ENCODE data around the gene SBF2. TPM values are rescaled to one million over a fixed set of nuclear protein-coding genes. Genes with fewer than 3 reads are reported as not detected.
"Not testable (repeated sequence)": the region's sequence is repeated elsewhere in the genome, so short reads cannot be mapped to it uniquely, and the experiment has no call there.

SBF2 gene
- total and polyA plus RNA-seq, 2 donors (not counting 3 experiments of a cell fraction or from before 2014, with no cell fraction given) = 15.4 to 42.4 TPM

- no peak for TF ChIP-seq CTCF (IDR thresholded peaks at IDR 0.05; ENCODE audit: extremely low read depth in 1 of 2, insufficient read depth in 1 of 2, low read depth in 1 of 2, low read length in 2 of 2)
- Histone ChIP-seq H3K9me3 (replicated peaks; ENCODE audit: control insufficient read depth, insufficient read depth, low read length) (no peaks in the 10 kb centered on the region), H3K79me2 (ENCODE audit: control insufficient read depth, insufficient read depth, low read length) (peaks cover 37% of the 10 kb centered on the region), H3K4me1 (ENCODE audit: control insufficient read depth, extremely low read depth, insufficient read depth, low read length) (peaks cover 12% of the 10 kb centered on the region), H3K9me1 (replicated peaks; ENCODE audit: control insufficient read depth, extremely low read depth, insufficient read depth, low read length) (no peaks in the 10 kb centered on the region), H2AFZ (ENCODE audit: low read depth, low read length) (no peak overlapping the region), H3K27ac (ENCODE audit: insufficient read depth, low read depth, low read length) (no peak overlapping the region), H4K20me1 (replicated peaks; ENCODE audit: control insufficient read depth, extremely low read depth, insufficient read depth, low read length) (peaks cover 2% of the 10 kb centered on the region), H3K9ac (replicated peaks; ENCODE audit: extremely low read depth, insufficient read depth, low read length) (no peak overlapping the region), H3K27me3 (ENCODE audit: control insufficient read depth in 2 of 2, insufficient read depth in 2 of 2, low read length in 2 of 2) (no peaks in the 10 kb centered on the region), H3K36me3 (ENCODE audit: control insufficient read depth in 2 of 2, extremely low read depth in 1 of 2, insufficient read depth in 2 of 2, low read length in 2 of 2) (no peaks in the 10 kb centered on the region), H3K4me3 (replicated peaks in 1 of 3; ENCODE audit: insufficient read depth in 1 of 3, low read depth in 1 of 3, low read length in 3 of 3) (no peak overlapping the region), H3K4me2 (ENCODE audit: insufficient read depth, low read length) (no peak overlapping the region)
- DNase-seq (ENCODE audit: low read depth, low spot score) (no peak), FAIRE-seq (no peak)
- ChIA-PET POLR2A (no interaction called here), CTCF (interaction anchor here (1.4 kb wide), 1 partner anchor 9 kb away, joined by 3 read pairs; no protein-coding TSS in a partner anchor)
- dilution Hi-C loops (cut with MboI; ENCODE audit: extremely low pct_ligation_motif_present, low sequenced_read_pairs) (no loop called here), intact Hi-C loops (cut with micrococcal nuclease) (no loop called here)
- no TSS peak for BruUV-seq (replicated peaks)
Observed at GRCh38 chr11:10265936-10266335, 28.1 kb downstream of the SBF2 start.

GRCh38 chr11:10264716-10265115 lies 29.3 kb downstream of the SBF2 start:
- CTCF ChIA-PET, POLR2A ChIA-PET: not testable (repeated sequence)

More at GRCh38 chr11:10264716-10265115, 29.3 kb downstream of the SBF2 start:
- H3K27me3 ChIP-seq (ENCODE audit: control insufficient read depth in 2 of 2, insufficient read depth in 2 of 2, low read length in 2 of 2); DNase-seq (ENCODE audit: low read depth, low spot score); H2AFZ ChIP-seq (ENCODE audit: low read depth, low read length); intact Hi-C loops (cut with micrococcal nuclease); H3K4me2 ChIP-seq (ENCODE audit: insufficient read depth, low read length); H3K4me3 ChIP-seq (replicated peaks in 1 of 3; ENCODE audit: insufficient read depth in 1 of 3, low read depth in 1 of 3, low read length in 3 of 3); H3K36me3 ChIP-seq (ENCODE audit: control insufficient read depth in 2 of 2, extremely low read depth in 1 of 2, insufficient read depth in 2 of 2, low read length in 2 of 2); dilution Hi-C loops (cut with MboI; ENCODE audit: extremely low pct_ligation_motif_present, low sequenced_read_pairs); H3K9me1 ChIP-seq (replicated peaks; ENCODE audit: control insufficient read depth, extremely low read depth, insufficient read depth, low read length); H3K9me3 ChIP-seq (replicated peaks; ENCODE audit: control insufficient read depth, insufficient read depth, low read length); BruUV-seq (replicated peaks); H4K20me1 ChIP-seq (replicated peaks; ENCODE audit: control insufficient read depth, extremely low read depth, insufficient read depth, low read length); H3K9ac ChIP-seq (replicated peaks; ENCODE audit: extremely low read depth, insufficient read depth, low read length); H3K27ac ChIP-seq (ENCODE audit: insufficient read depth, low read depth, low read length); FAIRE-seq: not testable (repeated sequence)
- Histone ChIP-seq H3K79me2 (ENCODE audit: control insufficient read depth, insufficient read depth, low read length) (peaks cover 41% of the 10 kb centered on the region), H3K4me1 (ENCODE audit: control insufficient read depth, extremely low read depth, insufficient read depth, low read length) (peaks cover 12% of the 10 kb centered on the region)
